Neural cell (in vitro differentiated cells): ENCODE data around the gene SLC3A2. TPM values are rescaled to one million over a fixed set of nuclear protein-coding genes. Genes with fewer than 3 reads are reported as not detected.

Experiments
- H2AFZ ChIP-seq: fragments of 200-600, 300-800 bp; sonication (generic), shearing (Covaris generic); 2 replicates; pipeline ENCODE4 v1.6.0; 2014; ENCODE audit warnings: low read depth, mild to moderate bottlenecking, antibody characterized with exemption, low read length, moderate library complexity
- H3F3A ChIP-seq: fragments of 200-600 bp; shearing (Covaris generic); 2 replicates; pipeline ENCODE4 v1.6.1; 2016; ENCODE audit warnings: mild to moderate bottlenecking, moderate library complexity, mixed read lengths, antibody characterized with exemption, low read length; ENCODE audit not compliant: insufficient read depth, poor library complexity, severe bottlenecking
- H3K27ac ChIP-seq: fragments of 200-600, 300-800 bp; sonication (generic), shearing (Covaris generic); 2 replicates; pipeline ENCODE4 v1.5.1; 2014; ENCODE audit warnings: mild to moderate bottlenecking, low read length, moderate library complexity
- H3K27me3 ChIP-seq: fragments of 300-800, 200-600 bp; sonication (generic), shearing (Covaris generic); 2 replicates; pipeline ENCODE4 v1.6.0; 2014; ENCODE audit warnings: mild to moderate bottlenecking, low read depth, low read length, moderate library complexity; ENCODE audit not compliant: insufficient read depth
- H3K36me3 ChIP-seq: fragments of 300-800, 200-600 bp; sonication (generic), shearing (Covaris generic); 2 replicates; pipeline ENCODE4 v1.5.1; 2014; ENCODE audit warnings: mild to moderate bottlenecking, antibody characterized with exemption, low read length, moderate library complexity; ENCODE audit not compliant: insufficient read depth
- H3K4me2 ChIP-seq: fragments of 300-800, 200-600 bp; sonication (generic), shearing (Covaris generic); 2 replicates; pipeline ENCODE4 v1.6.0; 2014; ENCODE audit warnings: mild to moderate bottlenecking, low read length
- H3K4me3 ChIP-seq: fragments of 300-800, 200-600 bp; sonication (generic), shearing (Covaris generic); 2 replicates; pipeline ENCODE4 v1.5.1; 2014; ENCODE audit warnings: mild to moderate bottlenecking, low read length, moderate library complexity
- H3K79me2 ChIP-seq: fragments of 200-600 bp; shearing (Covaris generic); replicated peaks from 2 replicates; pipeline ENCODE4 v1.6.0; 2014; ENCODE audit warnings: mild to moderate bottlenecking, low read length, moderate library complexity; ENCODE audit not compliant: insufficient read depth
- H3K9ac ChIP-seq: fragments of 300-800, 200-600 bp; sonication (generic), shearing (Covaris generic); 2 replicates; pipeline ENCODE4 v1.6.1; 2016; ENCODE audit warnings: mild to moderate bottlenecking, low read length, mixed read lengths
- H3K9me2 ChIP-seq: fragments of 200-600 bp; shearing (Covaris generic); 2 replicates; pipeline ENCODE4 v1.6.1; 2016; ENCODE audit warnings: mild to moderate bottlenecking, low read length, mixed read lengths; ENCODE audit not compliant: insufficient read depth
- H3K9me3 ChIP-seq: fragments of 200-600, 300-800 bp; sonication (generic), shearing (Covaris generic); 2 replicates; pipeline ENCODE4 v1.6.1; 2016; ENCODE audit warnings: mild to moderate bottlenecking, mixed run types, low read length, moderate library complexity, mixed read lengths
- H4K20me1 ChIP-seq: fragments of 200-600 bp; shearing (Covaris generic); 2 replicates; pipeline ENCODE4 v1.6.1; 2016; ENCODE audit warnings: mild to moderate bottlenecking, mixed run types; ENCODE audit not compliant: insufficient read depth
- EP300 ChIP-seq: fragments of 450-650 bp; conservative IDR thresholded peaks from 2 replicates; pipeline ENCODE4 v1.6.1; 2014; ENCODE audit warnings: antibody characterized with exemption, mild to moderate bottlenecking, moderate library complexity; ENCODE audit not compliant: poor library complexity, severe bottlenecking
- EZH2 ChIP-seq: fragments of 200-600, 300-800 bp; shearing (Covaris generic), sonication (generic); IDR thresholded peaks from 2 replicates; pipeline ENCODE4 v1.6.1; 2014; ENCODE audit warnings: antibody characterized with exemption, low read length, borderline replicate concordance, mild to moderate bottlenecking; ENCODE audit not compliant: insufficient read depth, poor library complexity, severe bottlenecking
- MXI1 ChIP-seq: fragments of 450-650 bp; conservative IDR thresholded peaks from 2 replicates; pipeline ENCODE4 v1.6.1; 2014; ENCODE audit warnings: antibody characterized with exemption, mild to moderate bottlenecking; ENCODE audit not compliant: poor library complexity, severe bottlenecking
- POLR2AphosphoS5 ChIP-seq: IDR thresholded peaks from 2 replicates; pipeline ENCODE4 v1.6.1; 2012
- RAD21 ChIP-seq: fragments of 450-650 bp; conservative IDR thresholded peaks from 2 replicates; pipeline ENCODE4 v1.6.1; 2014; ENCODE audit warnings: antibody characterized with exemption, mild to moderate bottlenecking, moderate library complexity
- SMC3 ChIP-seq: fragments of 450-650 bp; conservative IDR thresholded peaks from 2 replicates; pipeline ENCODE4 v1.6.1; 2014; ENCODE audit warnings: antibody characterized with exemption, mild to moderate bottlenecking, moderate library complexity; ENCODE audit not compliant: poor library complexity
- TAF1 ChIP-seq: IDR thresholded peaks from 2 replicates; pipeline ENCODE4 v1.6.1; 2012; ENCODE audit warnings: low read depth
- polyA plus RNA-seq: library from polyadenylated mRNA; depleted of rRNA; stranded (reverse); fragments of >200 nt; gene quantifications from 2 replicates; pipeline ENCODE4 v1.2.3, GENCODE V29; 2014
- TF ChIP-seq, protein P1 (sequence below): fragments of 450-650 bp; IDR thresholded peaks from 2 replicates; pipeline ENCODE4 v1.5.1; 2014; ENCODE audit warnings: antibody characterized with exemption, mild to moderate bottlenecking, moderate library complexity; ENCODE audit not compliant: poor library complexity, severe bottlenecking
- TF ChIP-seq, protein P2 (sequence below): IDR thresholded peaks from 2 replicates; pipeline ENCODE4 v1.6.1; 2012; ENCODE audit warnings: borderline replicate concordance

SLC3A2 gene
- polyA plus RNA-seq, 1 donor from 2014 or later, result 176 TPM

DNA sequence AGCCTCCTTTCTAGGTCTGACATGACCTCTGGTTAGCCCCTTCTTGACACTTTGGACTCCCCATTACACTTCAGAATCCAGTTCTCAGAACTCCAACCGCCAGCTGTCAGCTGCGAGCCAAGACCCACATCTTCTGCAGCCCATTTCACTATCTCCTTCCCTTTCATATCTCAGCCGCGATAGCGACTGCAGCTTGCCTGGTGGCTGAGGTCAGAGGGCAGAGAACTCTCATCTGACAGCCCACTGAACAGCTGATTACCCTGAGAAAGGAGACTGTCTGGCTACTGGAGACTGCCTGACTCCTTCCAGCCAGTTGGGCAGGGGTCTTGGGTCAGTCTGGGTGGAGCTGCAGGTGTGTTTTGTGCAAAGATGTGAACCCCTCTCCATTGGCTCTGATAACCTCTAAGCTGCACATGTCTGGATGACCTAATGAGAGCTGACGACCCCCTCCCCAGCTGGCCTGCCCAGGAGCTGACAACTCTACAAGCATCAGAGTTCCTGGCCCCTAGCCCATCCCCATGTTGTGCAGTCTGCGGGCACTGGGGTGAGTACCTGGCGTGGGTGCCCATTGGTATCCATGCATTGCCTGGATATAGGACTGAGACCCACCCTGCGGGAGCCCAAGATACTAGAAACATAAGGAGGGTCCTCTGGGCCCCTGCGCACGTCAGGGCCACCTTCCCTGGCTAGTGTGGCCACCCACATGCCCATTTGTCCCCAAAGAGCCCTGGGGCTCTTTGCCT lies 39.4 kb downstream of the SLC3A2 start:
- H4K20me1 ChIP-seq, result no peaks in the 10 kb centered on the region
- TF ChIP-seq SMC3 (no peak), EP300 (no peak), POLR2AphosphoS5 (no peak), RAD21 (no peak), EZH2 (no peak), MXI1 (no peak), TAF1 (no peak)
- TF ChIP-seq, protein P1, sequence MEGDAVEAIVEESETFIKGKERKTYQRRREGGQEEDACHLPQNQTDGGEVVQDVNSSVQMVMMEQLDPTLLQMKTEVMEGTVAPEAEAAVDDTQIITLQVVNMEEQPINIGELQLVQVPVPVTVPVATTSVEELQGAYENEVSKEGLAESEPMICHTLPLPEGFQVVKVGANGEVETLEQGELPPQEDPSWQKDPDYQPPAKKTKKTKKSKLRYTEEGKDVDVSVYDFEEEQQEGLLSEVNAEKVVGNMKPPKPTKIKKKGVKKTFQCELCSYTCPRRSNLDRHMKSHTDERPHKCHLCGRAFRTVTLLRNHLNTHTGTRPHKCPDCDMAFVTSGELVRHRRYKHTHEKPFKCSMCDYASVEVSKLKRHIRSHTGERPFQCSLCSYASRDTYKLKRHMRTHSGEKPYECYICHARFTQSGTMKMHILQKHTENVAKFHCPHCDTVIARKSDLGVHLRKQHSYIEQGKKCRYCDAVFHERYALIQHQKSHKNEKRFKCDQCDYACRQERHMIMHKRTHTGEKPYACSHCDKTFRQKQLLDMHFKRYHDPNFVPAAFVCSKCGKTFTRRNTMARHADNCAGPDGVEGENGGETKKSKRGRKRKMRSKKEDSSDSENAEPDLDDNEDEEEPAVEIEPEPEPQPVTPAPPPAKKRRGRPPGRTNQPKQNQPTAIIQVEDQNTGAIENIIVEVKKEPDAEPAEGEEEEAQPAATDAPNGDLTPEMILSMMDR, result no peak
- TF ChIP-seq, protein P2, sequence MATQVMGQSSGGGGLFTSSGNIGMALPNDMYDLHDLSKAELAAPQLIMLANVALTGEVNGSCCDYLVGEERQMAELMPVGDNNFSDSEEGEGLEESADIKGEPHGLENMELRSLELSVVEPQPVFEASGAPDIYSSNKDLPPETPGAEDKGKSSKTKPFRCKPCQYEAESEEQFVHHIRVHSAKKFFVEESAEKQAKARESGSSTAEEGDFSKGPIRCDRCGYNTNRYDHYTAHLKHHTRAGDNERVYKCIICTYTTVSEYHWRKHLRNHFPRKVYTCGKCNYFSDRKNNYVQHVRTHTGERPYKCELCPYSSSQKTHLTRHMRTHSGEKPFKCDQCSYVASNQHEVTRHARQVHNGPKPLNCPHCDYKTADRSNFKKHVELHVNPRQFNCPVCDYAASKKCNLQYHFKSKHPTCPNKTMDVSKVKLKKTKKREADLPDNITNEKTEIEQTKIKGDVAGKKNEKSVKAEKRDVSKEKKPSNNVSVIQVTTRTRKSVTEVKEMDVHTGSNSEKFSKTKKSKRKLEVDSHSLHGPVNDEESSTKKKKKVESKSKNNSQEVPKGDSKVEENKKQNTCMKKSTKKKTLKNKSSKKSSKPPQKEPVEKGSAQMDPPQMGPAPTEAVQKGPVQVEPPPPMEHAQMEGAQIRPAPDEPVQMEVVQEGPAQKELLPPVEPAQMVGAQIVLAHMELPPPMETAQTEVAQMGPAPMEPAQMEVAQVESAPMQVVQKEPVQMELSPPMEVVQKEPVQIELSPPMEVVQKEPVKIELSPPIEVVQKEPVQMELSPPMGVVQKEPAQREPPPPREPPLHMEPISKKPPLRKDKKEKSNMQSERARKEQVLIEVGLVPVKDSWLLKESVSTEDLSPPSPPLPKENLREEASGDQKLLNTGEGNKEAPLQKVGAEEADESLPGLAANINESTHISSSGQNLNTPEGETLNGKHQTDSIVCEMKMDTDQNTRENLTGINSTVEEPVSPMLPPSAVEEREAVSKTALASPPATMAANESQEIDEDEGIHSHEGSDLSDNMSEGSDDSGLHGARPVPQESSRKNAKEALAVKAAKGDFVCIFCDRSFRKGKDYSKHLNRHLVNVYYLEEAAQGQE, result no peak
- no peaks in the 10 kb centered on the region for H3K79me2 ChIP-seq
- H3F3A ChIP-seq, result no peaks in the 10 kb centered on the region
- H3K9me2 ChIP-seq, result no peaks in the 10 kb centered on the region
- no peaks in the 10 kb centered on the region for H3K9me3 ChIP-seq
- H3K36me3 ChIP-seq, result no peaks in the 10 kb centered on the region
- H3K27me3 ChIP-seq, result peaks cover 27% of the 10 kb centered on the region
- H3K9ac ChIP-seq, result no peak overlapping the region
- H3K4me3 ChIP-seq, result no peak overlapping the region
- no peak overlapping the region for H3K27ac ChIP-seq
- no peak overlapping the region for H2AFZ ChIP-seq
- H3K4me2 ChIP-seq, result no peak overlapping the region

DNA sequence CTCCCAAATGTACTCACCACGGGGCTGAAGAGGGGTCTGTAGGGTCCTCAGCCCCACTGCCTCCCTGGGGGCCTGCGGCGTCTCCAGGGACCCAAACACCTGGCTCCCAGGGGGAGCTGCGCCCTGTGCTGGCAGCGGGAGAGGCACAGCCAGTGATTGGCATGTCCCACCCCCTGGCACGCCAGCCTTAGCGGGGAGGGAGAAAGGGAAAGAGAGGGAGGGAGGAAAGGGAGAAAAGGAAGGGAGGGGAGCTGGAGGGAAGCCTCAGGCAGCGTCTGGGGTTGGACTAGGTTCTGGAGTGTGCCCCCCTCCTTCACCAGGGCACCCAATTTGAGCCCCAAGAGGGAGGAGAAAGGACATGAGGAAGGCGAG lies 40.5 kb downstream of the SLC3A2 start, which contains the start of gene CHRM1:
TSS of gene CHRM1 (minus strand) at position 163 of the 372 bp plus-strand sequence. CDS start 10,263 bp downstream, outside the sequence.
- H3K4me3 ChIP-seq, result no peak within 1 kb of the TSS
- H3K36me3 ChIP-seq, result no peaks in the 10 kb centered on the region
- TF ChIP-seq SMC3, result no peak
- TF ChIP-seq POLR2AphosphoS5, result no peak
- TF ChIP-seq EZH2, result no peak
- TF ChIP-seq EP300, result no peak
- TF ChIP-seq, protein P2, result no peak
- no peak for TF ChIP-seq RAD21
- TF ChIP-seq, protein P1, result no peak
- TF ChIP-seq TAF1, result no peak
- TF ChIP-seq MXI1, result no peak
- no peaks in the 10 kb centered on the region for H3K9me2 ChIP-seq
- H3F3A ChIP-seq, result no peaks in the 10 kb centered on the region
- no peaks in the 10 kb centered on the region for H3K9me3 ChIP-seq
- H3K27ac ChIP-seq, result no peak within 1 kb of the TSS
- H3K4me2 ChIP-seq, result no peak within 1 kb of the TSS
- no peak within 1 kb of the TSS for H2AFZ ChIP-seq
- H3K27me3 ChIP-seq, result peaks cover 38% of the 10 kb centered on the region
- H4K20me1 ChIP-seq, result no peaks in the 10 kb centered on the region
- H3K9ac ChIP-seq, result no peak within 1 kb of the TSS
- no peaks in the 10 kb centered on the region for H3K79me2 ChIP-seq
